AG09309 (cell line): ENCODE data around the gene WDFY2.
"Not testable (repeated sequence)": the region's sequence is repeated elsewhere in the genome, so short reads cannot be mapped to it uniquely, and the experiment has no call there.

Experiments used
- DNase-seq: peaks from one replicate; pipeline ENCODE4 v3.0.0-alpha.2; 2010; ENCODE audit warnings: low read depth
- H3K4me3 ChIP-seq: 2 replicates; pipeline ENCODE4 v1.5.1; 2011; ENCODE audit warnings: mild to moderate bottlenecking, low read depth, low read length, moderate library complexity; ENCODE audit not compliant: control insufficient read depth
- TF ChIP-seq, protein P1 (sequence below): IDR thresholded peaks from 2 replicates; pipeline ENCODE4 v1.5.1; 2011; ENCODE audit warnings: mild to moderate bottlenecking, low read depth, low read length, inconsistent platforms; ENCODE audit not compliant: insufficient read depth, control insufficient read depth; ENCODE audit errors: missing control alignments

WDFY2 gene

DNA sequence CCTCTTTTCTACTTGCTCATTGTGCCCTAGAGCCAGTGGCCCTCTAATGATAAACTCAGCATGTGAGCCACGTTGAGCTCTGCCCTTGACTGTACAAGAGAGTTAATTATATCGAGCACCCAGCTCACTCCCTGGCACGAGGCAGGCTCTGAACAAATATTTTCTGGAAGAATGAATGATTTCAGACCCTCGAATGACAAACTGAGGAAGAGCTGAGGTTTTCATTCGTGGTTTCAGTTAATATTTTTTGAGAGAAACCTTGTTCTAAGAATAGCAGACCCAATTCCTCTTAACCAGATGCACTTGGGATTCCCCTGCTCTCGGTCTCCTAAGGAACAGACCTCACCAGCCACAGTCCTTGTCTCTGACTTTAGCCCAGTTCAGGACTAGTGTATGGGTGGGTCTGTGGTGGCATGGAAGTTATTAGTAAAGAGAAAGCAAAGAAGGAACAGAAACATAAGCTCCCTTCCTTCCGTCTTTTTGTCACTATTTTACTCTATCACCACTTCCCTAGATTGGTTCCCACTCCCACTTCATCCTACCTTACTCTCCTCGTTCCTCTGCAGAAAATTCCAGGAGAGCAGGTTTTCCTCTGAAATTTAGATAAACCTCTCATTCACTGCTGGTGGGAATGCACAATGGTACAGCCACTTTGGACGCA, 22.1 kb upstream of the WDFY2 start:
- H3K4me3 ChIP-seq = no peak overlapping the region
- TF ChIP-seq, protein P1, sequence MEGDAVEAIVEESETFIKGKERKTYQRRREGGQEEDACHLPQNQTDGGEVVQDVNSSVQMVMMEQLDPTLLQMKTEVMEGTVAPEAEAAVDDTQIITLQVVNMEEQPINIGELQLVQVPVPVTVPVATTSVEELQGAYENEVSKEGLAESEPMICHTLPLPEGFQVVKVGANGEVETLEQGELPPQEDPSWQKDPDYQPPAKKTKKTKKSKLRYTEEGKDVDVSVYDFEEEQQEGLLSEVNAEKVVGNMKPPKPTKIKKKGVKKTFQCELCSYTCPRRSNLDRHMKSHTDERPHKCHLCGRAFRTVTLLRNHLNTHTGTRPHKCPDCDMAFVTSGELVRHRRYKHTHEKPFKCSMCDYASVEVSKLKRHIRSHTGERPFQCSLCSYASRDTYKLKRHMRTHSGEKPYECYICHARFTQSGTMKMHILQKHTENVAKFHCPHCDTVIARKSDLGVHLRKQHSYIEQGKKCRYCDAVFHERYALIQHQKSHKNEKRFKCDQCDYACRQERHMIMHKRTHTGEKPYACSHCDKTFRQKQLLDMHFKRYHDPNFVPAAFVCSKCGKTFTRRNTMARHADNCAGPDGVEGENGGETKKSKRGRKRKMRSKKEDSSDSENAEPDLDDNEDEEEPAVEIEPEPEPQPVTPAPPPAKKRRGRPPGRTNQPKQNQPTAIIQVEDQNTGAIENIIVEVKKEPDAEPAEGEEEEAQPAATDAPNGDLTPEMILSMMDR = no peak
- DNase-seq = no peak

- DNase-seq = no peak
- TF ChIP-seq, protein P1 = no peak
- H3K4me3 ChIP-seq = no peak overlapping the region
These were observed 20.0 kb upstream of the WDFY2 start for GRCh38 chr13:51564252-51564651.

- TF ChIP-seq, protein P1 = no peak
- no peak for DNase-seq
- no peak overlapping the region for H3K4me3 ChIP-seq
These were observed 19.6 kb upstream of the WDFY2 start for GRCh38 chr13:51564671-51565070.

GRCh38 chr13:51569001-51569400, 15.3 kb upstream of the WDFY2 start:
- H3K4me3 ChIP-seq, DNase-seq: not testable (repeated sequence)

GRCh38 chr13:51576754-51577153, 7.5 kb upstream of the WDFY2 start:
- TF ChIP-seq, protein P1 = no peak
- H3K4me3 ChIP-seq = no peak overlapping the region
- DNase-seq = no peak

GRCh38 chr13:51577690-51578089, 6.6 kb upstream of the WDFY2 start:
- no peak overlapping the region for H3K4me3 ChIP-seq
- DNase-seq = no peak
- TF ChIP-seq, protein P1 = no peak

DNA sequence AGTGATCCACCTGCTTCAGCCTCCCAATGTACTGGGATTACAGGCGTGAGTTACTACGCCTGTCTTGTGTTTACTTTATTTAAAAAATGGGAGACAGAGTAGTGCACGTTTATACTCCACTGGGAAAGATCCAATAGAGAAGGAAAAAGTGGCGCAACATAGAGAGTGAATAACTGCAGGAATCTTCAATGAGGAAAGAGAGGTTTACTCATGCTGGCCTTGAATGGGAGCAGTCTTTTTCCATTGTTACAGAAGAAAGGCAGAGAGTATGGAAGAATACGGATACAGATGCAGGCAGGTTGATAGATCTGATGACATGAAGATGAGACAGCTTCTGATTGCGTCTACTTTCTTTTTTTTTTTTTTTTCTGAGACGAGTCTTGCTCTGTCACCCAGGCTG, 4.6 kb upstream of the WDFY2 start:
- H3K4me3 ChIP-seq = no peak overlapping the region
- DNase-seq = no peak
- TF ChIP-seq, protein P1 = no peak
